T-cell (primary cell): ENCODE results near the gene TCF19. TPM values are rescaled to one million over a fixed set of nuclear protein-coding genes. Genes with fewer than 3 reads are reported as not detected.
A peak's percentile ranks its signal among the peaks of the same experiment; 100 is the strongest.
"Not testable (repeated sequence)": the region's sequence is repeated elsewhere in the genome, so short reads cannot be mapped to it uniquely, and the experiment has no call there.

Source experiments
- ATAC-seq, 4 experiments: fragments of 200-7000 bp in 3 of 4; fragments of 150-1000 bp in 1 of 4; cut with Tn5 transposase; replicated peaks in 1 of 4; 1 replicate in 3 of 4; 2 replicates in 1 of 4; pipeline ENCODE4 v1.10.0; 2021; ENCODE audit warnings: moderate library complexity in 3 of 4, mild to moderate bottlenecking in 2 of 4, moderate number of reproducible peaks in 1 of 4
- CTCF ChIA-PET, 2 donors: fragments of 300-600 bp; sonication (Branson Sonifier 250); formaldehyde crosslinking; loops; one replicate each; lab custom pipeline; 2022; ENCODE audit warnings: antibody characterized with exemption in 2 of 2; lab: Charles Lee
- POLR2A ChIA-PET, 2 donors: fragments of 300-600 bp; sonication (Branson Sonifier 250); formaldehyde crosslinking; loops; one replicate each; lab custom pipeline; 2022; ENCODE audit warnings: antibody characterized with exemption in 2 of 2; lab: Charles Lee
- DNase-seq, 35 experiments: peaks; one replicate each; pipeline versions ENCODE4 v3.0.0 to v3.0.0-alpha.2; 2013 to 2023
- H3K27ac ChIP-seq: one replicate; pipeline ENCODE4 v1.5.1; 2013; ENCODE audit warnings: low read length
- H3K27me3 ChIP-seq, 2 experiments: replicated peaks in 1 of 2; 1 replicate in 1 of 2; 2 replicates in 1 of 2; pipeline versions ENCODE4 v1.6.1 to v1.7.0; 2013; ENCODE audit warnings: low read length in 1 of 2, mixed read lengths in 1 of 2; ENCODE audit not compliant: control insufficient read depth in 2 of 2, insufficient read depth in 2 of 2; ENCODE audit errors: extremely low read depth in 1 of 2
- H3K36me3 ChIP-seq, 2 donors: 1 replicate in 1 of 2; 2 replicates in 1 of 2; pipeline versions ENCODE4 v1.6.1 to v1.7.0; 2013; ENCODE audit warnings: low read length in 1 of 2; ENCODE audit not compliant: control insufficient read depth in 2 of 2, insufficient read depth in 1 of 2; ENCODE audit errors: extremely low read depth in 1 of 2
- H3K4me1 ChIP-seq, 2 experiments: 1 replicate in 1 of 2; 2 replicates in 1 of 2; pipeline versions ENCODE4 v1.6.1 to v1.7.0; 2013; ENCODE audit warnings: low read length in 2 of 2, mixed read lengths in 1 of 2; ENCODE audit not compliant: insufficient read depth in 2 of 2, control insufficient read depth in 1 of 2; ENCODE audit errors: extremely low read depth in 1 of 2
- H3K4me3 ChIP-seq, 2 donors: 1 replicate in 1 of 2; 2 replicates in 1 of 2; pipeline versions ENCODE4 v1.5.1 to v1.7.0; 2013; ENCODE audit warnings: mild to moderate bottlenecking in 2 of 2, low read length in 1 of 2, moderate library complexity in 1 of 2; ENCODE audit not compliant: control insufficient read depth in 1 of 2; ENCODE audit errors: extremely low read depth in 1 of 2
- H3K9me3 ChIP-seq: 2 replicates; pipeline ENCODE4 v1.7.0; 2013
- H3K27ac Mint-ChIP-seq, 2 donors: one replicate each; pipeline ENCODE4 v1.8.0; 2020 to 2021; ENCODE audit warnings: mild to moderate bottlenecking in 2 of 2, mixed read lengths in 2 of 2
- H3K27me3 Mint-ChIP-seq, 2 donors: one replicate each; pipeline ENCODE4 v1.8.0; 2021 to 2022; ENCODE audit warnings: mixed read lengths in 2 of 2
- H3K36me3 Mint-ChIP-seq: one replicate; pipeline ENCODE4 v1.8.0; 2021; ENCODE audit warnings: mixed read lengths
- H3K4me1 Mint-ChIP-seq, 3 donors: one replicate each; pipeline ENCODE4 v1.8.0; 2020 to 2022; ENCODE audit warnings: mixed read lengths in 3 of 3, mild to moderate bottlenecking in 1 of 3
- H3K4me3 Mint-ChIP-seq, 3 donors: one replicate each; pipeline ENCODE4 v1.8.0; 2020 to 2022; ENCODE audit warnings: mild to moderate bottlenecking in 3 of 3, mixed read lengths in 3 of 3, moderate library complexity in 3 of 3
- H3K9me3 Mint-ChIP-seq, 3 donors: one replicate each; pipeline ENCODE4 v1.8.0; 2020 to 2022; ENCODE audit warnings: mixed read lengths in 3 of 3
- WGBS: methylation state at CpG from one replicate; pipeline ENCODE4 v1.1.5; 2013; ENCODE audit warnings: missing lambda C conversion rate; ENCODE audit not compliant: insufficient coverage; 5-methylcytosine and 5-hydroxymethylcytosine counted together
- total RNA-seq, 35 experiments: library from RNA in 6 of 35; stranded (reverse) in 6 of 35; fragments of 120-200 nt in 1 of 35; gene quantifications; one replicate each; pipeline versions ENCODE4 v1.2.1 to v1.2.4 and lab custom pipeline; 2013 to 2026

The TCF19 gene
- total RNA-seq, 5 donors from 2014 or later (not counting 1 experiment from before 2014, with no cell fraction given): 5.9 to 10.8 (median 9.6) TPM

- H3K9me3 ChIP-seq, H3K36me3 ChIP-seq, H3K27ac ChIP-seq, H3K4me3 Mint-ChIP-seq, ATAC-seq, H3K9me3 Mint-ChIP-seq, H3K27me3 ChIP-seq, H3K27me3 Mint-ChIP-seq, H3K4me3 ChIP-seq, H3K27ac Mint-ChIP-seq: not testable (repeated sequence)
- CTCF ChIA-PET: interaction anchor here in 1 of 2 donors (0.7 to 1.8 kb wide), 6 partner anchors 12 to 578 kb away, joined by 3 to 9 read pairs (median 7); no protein-coding TSS in a partner anchor
- DNase-seq: peak in 30 of 35 experiments; percentile 13 to 71 (median 42)
- H3K4me1 ChIP-seq: peaks cover 0 to 15% of the 10 kb centered on the region in 2 experiments
- WGBS: 90% methylated on average over 10 of the region's 10 CpGs
- POLR2A ChIA-PET: interaction anchor here in 1 of 2 donors (0.6 kb wide), 1 partner anchor 251 kb away, joined by 4 read pairs; no protein-coding TSS in a partner anchor
- H3K36me3 Mint-ChIP-seq: peaks cover 12% of the 10 kb centered on the region
- H3K4me1 Mint-ChIP-seq: peaks cover 24 to 30% (median 25%) of the 10 kb centered on the region in 3 donors
Measured at GRCh38 chr6:31192431-31193105, 34.2 kb downstream of the TCF19 start.

DNA sequence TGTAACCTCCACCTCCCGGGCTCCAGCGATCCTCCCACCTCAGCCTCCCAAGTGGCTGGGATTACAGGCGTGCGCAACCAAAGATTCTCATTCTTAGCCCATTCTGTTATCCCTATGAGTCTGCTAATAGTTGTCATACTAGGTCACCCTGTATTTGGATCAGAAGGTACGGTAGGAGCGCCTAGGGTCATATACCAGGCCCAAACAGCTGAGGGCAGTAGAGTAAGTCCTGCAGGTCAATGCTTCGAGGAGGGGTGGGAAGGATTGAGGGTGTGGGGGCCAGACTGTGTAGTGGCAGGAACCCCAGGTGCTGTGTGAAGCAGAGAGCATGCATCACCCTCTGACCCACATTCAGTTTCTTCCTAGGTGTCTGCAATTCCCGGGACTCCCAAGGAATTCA is 34.8 kb downstream of the TCF19 start:
- Mint-ChIP-seq H3K27ac (peak overlapping the region in 1 of 2 donors; percentile 28), H3K27me3 (no peaks in the 10 kb centered on the region), H3K4me1 (peaks cover 24 to 30% (median 27%) of the 10 kb centered on the region in 3 donors), H3K36me3 (peaks cover 12% of the 10 kb centered on the region), H3K4me3 (no peak overlapping the region), H3K9me3 (no peaks in the 10 kb centered on the region)
- no peak overlapping the region for H3K27ac ChIP-seq
- H3K4me3 ChIP-seq: no peak overlapping the region
- H3K27me3 ChIP-seq: no peaks in the 10 kb centered on the region
- no peak for ATAC-seq
- ChIA-PET CTCF (interaction anchor here in 1 of 2 donors (1.2 to 1.8 kb wide), 2 partner anchors 106 to 174 kb away, joined by 7 read pairs; no protein-coding TSS in a partner anchor), POLR2A (interaction anchor here in 1 of 2 donors (0.6 kb wide), 1 partner anchor 251 kb away, joined by 4 read pairs; no protein-coding TSS in a partner anchor)
- peaks cover 2 to 15% of the 10 kb centered on the region in 2 experiments for H3K4me1 ChIP-seq
- no peaks in the 10 kb centered on the region for H3K36me3 ChIP-seq
- WGBS: 100% methylated on average over 1 of the region's 8 CpGs
- no peak for DNase-seq
- H3K9me3 ChIP-seq: no peaks in the 10 kb centered on the region

GRCh38 chr6:31194061-31194834 is 35.9 kb downstream of the TCF19 start:
- Histone ChIP-seq H3K4me3 (no peak overlapping the region), H3K27ac (no peak overlapping the region), H3K4me1 (peaks cover 2 to 26% of the 10 kb centered on the region in 2 experiments), H3K36me3 (no peaks in the 10 kb centered on the region), H3K9me3 (no peaks in the 10 kb centered on the region), H3K27me3 (no peaks in the 10 kb centered on the region)
- no peak for DNase-seq
- no peaks in the 10 kb centered on the region for H3K27me3 Mint-ChIP-seq
- ChIA-PET POLR2A (interaction anchor here (0.6 kb wide), 2 partner anchors 78 to 203 kb away, joined by 3 to 5 read pairs; no protein-coding TSS in a partner anchor), CTCF (interaction anchor here (0.5 to 1.0 kb wide), 4 partner anchors 36 to 173 kb away, joined by 3 to 6 read pairs (median 3); partner anchors contain the start of gene TCF19 (in 1 of the 2))
- H3K27ac Mint-ChIP-seq: peak overlapping the region; percentile 59 to 73
- H3K4me1 Mint-ChIP-seq: peaks cover 31 to 37% (median 33%) of the 10 kb centered on the region in 3 donors
- H3K4me3 Mint-ChIP-seq: peak overlapping the region; percentile 19 to 46 (median 44)
- peaks cover 12% of the 10 kb centered on the region for H3K36me3 Mint-ChIP-seq
- no peak for ATAC-seq
- no CpG with 5 or more reads among the region's 6 CpGs for WGBS
- no peaks in the 10 kb centered on the region for H3K9me3 Mint-ChIP-seq

DNA sequence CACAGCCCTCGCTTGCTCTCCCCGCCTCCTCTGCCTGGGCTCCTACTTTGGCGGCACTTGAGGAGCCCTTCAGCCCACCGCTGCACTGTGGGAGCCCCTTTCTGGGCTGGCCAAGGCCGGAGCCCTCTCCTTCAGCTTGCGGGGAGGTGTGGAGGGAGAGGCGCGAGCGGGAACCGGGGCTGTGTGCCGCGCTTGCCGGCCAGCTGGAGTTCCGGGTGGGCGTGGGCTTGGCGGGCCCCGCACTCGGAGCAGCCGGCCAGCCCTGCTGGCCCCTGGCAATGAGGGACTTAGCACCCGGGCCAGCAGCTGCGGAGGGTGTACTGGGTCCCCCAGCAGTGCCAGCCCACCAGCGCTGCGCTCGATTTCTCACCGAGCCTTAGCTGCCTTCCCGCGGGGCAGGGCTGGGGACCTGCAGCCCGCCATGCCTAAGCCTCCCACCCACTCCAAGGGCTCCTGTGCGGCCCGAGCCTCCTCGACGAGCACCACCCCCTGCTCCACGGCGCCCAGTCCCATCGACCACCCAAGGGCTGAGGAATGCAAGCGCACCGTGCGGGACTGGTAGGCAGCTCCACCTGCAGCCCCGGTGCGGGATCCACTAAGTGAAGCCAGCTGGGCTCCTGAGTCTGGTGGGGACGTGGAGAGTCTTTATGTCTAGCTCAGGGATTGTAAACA is 37.1 kb downstream of the TCF19 start:
- ATAC-seq, H3K27me3 Mint-ChIP-seq, H3K36me3 ChIP-seq, H3K4me3 ChIP-seq, H3K9me3 ChIP-seq, DNase-seq, H3K27me3 ChIP-seq, H3K9me3 Mint-ChIP-seq, H3K27ac ChIP-seq, POLR2A ChIA-PET: not testable (repeated sequence)
- Mint-ChIP-seq H3K27ac (peak overlapping the region in 1 of 2 donors; percentile 22), H3K4me1 (peaks cover 42 to 49% (median 45%) of the 10 kb centered on the region in 3 donors), H3K4me3 (peak overlapping the region; percentile 76 to 88 (median 87)), H3K36me3 (peaks cover 13% of the 10 kb centered on the region)
- H3K4me1 ChIP-seq: peaks cover 2 to 36% of the 10 kb centered on the region in 2 experiments
- 96% methylated on average over 12 of the region's 41 CpGs for WGBS
- CTCF ChIA-PET: interaction anchor here in 1 of 2 donors (1.3 to 3.7 kb wide), 2 partner anchors 57 to 172 kb away, joined by 5 to 28 read pairs; partner anchors contain the start of gene PSORS1C2

GRCh38 chr6:31196251-31197022 is 38.0 kb downstream of the TCF19 start:
- not testable (repeated sequence) for H3K9me3 ChIP-seq, H3K27me3 Mint-ChIP-seq, H3K36me3 ChIP-seq, H3K9me3 Mint-ChIP-seq, DNase-seq, H3K27me3 ChIP-seq
- Histone ChIP-seq H3K4me3 (peak overlapping the region; percentile 93 to 100), H3K27ac (peak overlapping the region; percentile 100), H3K4me1 (peaks cover 2 to 46% of the 10 kb centered on the region in 2 experiments)
- WGBS: 68% methylated on average over 17 of the region's 25 CpGs
- ChIA-PET POLR2A (interaction anchor here (0.7 to 1.3 kb wide), 5 partner anchors 38 to 1402 kb away, joined by 3 to 6 read pairs (median 3); partner anchors contain the start of gene TCF19 (in 1 of the 2)), CTCF (interaction anchor here in 1 of 2 donors (1.2 to 3.7 kb wide), 5 partner anchors 38 to 171 kb away, joined by 3 to 28 read pairs (median 6); partner anchors contain the start of genes PSORS1C2 and TCF19)
- peaks cover 47 to 57% (median 53%) of the 10 kb centered on the region in 3 donors for H3K4me1 Mint-ChIP-seq
- peak overlapping the region; percentile 89 to 97 for H3K27ac Mint-ChIP-seq
- H3K36me3 Mint-ChIP-seq: peaks cover 21% of the 10 kb centered on the region
- H3K4me3 Mint-ChIP-seq: peak overlapping the region; percentile 76 to 88 (median 87)
- peak in 1 of 4 experiments; percentile 0 for ATAC-seq
